Measurements from ENCODE around the gene BRIX1. TPM values are rescaled to one million over a fixed set of nuclear protein-coding genes. Genes with fewer than 3 reads are reported as not detected.
A peak's percentile ranks its signal among the peaks of the same experiment; 100 is the strongest.

Gene BRIX1
- total and polyA plus RNA-seq, 9 of the 15 experiments (the other 6 are each of a cell fraction or from before 2014, with no cell fraction given) = 115 to 193 (median 159) TPM

- TF ChIP-seq REST (IDR thresholded peaks at IDR 0.05; ENCODE audit: borderline replicate concordance) (no peak), REST (CRISPR knock-in tag; IDR thresholded peaks at IDR 0.05; ENCODE audit: low read depth) (no peak), GABPA (tag; conservative IDR thresholded peaks at IDR 0.05; ENCODE audit: low read depth) (peak; percentile 94), MAX (CRISPR knock-in tag; IDR thresholded peaks at IDR 0.05) (0 out of 2 replicates have a peak, but pooled peaks have one; percentile 5), ZBTB40 (IDR thresholded peaks at IDR 0.05) (no peak), ZBTB40 (CRISPR knock-in tag; IDR thresholded peaks at IDR 0.05) (no peak), TAF15 (IDR thresholded peaks at IDR 0.05; ENCODE audit: low read depth, low read length) (no peak), SMAD1 (IDR thresholded peaks at IDR 0.05; ENCODE audit: low read depth, low read length, partially characterized antibody) (peak; percentile 11), HDAC1 (IDR thresholded peaks at IDR 0.05) (0 out of 4 replicates have a peak, but pooled peaks of 1 of the 2 experiments have one; percentile 21), SAP30 (IDR thresholded peaks at IDR 0.05; ENCODE audit: borderline replicate concordance, insufficient read depth, low read depth, low read length, poor library complexity, severe bottlenecking) (peak; percentile 19)
These were observed 313 bp downstream of the BRIX1 start (continued) for GRCh38 chr5:34915856-34916192.

Data from K562 (cell line).